Hematopoietic multipotent progenitor cell treated with erythropoietin and hydrocortisone succinate and interleukin-3 and kit ligand, for 8 days (in vitro differentiated cells): ENCODE data around the gene SLC29A3.

Source experiments
- DNase-seq: peaks from one replicate; pipeline ENCODE4 v3.0.0-alpha.2; 2015

SLC29A3 gene

DNA sequence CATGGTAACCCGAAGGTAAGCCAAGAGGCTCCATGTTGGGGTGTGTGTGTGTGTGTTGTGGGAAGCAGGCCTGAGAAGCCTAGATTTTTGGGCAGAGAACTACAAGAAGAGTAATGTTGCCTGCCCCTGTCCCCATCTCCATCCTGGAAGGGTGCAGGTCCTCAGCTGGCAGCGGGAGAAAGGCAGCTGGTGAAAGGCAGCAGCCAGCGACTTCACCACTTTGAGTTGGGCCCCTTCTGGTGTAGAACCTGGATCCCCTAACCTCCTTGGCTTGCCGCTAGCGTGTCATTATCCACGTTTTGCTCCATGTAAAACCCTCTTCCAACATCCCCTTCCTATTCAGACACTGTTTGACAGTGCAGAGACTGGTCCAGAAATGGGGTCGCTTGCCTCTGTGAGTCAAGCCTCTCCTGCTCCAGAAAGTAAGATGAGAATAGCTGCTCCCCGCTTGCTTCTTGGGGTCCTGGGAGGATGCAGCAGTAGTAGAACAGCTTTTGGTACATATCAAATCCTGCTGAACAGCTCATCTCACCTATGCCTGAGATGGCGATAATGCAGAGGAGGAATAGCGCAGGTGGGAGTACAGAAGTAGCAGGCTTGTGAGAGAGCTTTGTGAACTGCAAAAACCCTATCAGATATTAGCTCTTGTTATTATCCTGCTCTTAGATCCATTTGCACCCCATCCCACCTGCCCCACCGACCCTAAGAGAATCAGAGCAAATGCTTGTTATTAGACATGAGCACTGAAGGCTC is 55.6 kb downstream of the SLC29A3 start:
- no peak for DNase-seq

DNA sequence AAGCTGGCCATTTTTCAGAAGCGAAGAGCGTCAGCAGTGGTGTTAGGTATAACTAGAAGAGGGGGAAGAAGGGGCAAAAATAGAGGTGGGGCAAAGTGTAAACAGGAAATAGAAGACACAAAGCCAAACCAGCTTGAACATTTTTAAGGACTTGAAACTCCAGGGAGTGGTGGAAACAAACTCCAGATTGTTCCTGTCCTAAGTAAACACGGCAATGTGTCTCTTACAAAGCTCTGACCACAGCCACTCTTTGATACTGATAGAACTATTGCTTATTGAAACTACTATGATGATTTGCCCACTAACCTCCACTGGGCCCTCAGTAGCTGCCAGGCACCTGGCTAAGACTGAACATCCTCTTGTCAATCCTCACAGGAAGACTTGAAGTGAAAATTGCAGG is 56.9 kb downstream of the SLC29A3 start:
- DNase-seq = no peak

DNA sequence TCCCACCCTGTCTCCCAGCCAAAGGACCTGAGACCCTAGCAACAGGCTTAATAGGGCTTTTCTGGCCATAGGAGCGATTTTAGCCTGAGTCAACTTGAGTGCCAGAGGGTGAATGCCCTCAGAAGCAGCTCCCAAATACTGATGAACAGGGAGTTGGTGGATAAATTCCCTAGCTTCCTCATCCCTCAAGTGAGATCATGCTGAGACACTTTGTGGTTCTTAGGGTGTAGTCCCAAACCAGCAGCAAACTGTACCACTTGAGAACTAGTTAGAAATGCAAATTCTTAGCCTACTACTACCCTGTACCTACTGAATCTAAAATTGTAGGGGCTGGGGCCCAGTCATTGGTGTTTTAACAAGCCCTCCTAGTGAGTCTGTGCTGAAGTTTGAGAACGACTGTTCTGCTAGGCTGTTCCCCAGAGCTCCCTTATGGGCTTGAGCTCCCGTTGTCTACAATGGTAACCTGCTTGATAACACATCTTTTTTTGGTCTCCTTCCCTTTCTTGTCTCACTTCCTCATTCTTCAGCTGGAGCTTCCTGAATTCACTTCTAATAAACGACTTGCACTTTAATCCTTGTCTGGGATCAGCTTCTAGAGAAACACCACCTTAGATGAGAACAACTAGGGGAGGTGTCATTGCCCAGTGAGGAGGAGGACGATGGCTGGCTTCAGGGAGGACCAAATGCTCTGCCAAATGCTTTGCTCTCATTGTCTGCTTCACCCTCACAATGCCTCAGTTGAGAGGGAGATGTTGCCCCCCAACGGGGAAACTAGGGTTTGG is 59.5 kb downstream of the SLC29A3 start:
- peak; percentile 10 for DNase-seq

DNA sequence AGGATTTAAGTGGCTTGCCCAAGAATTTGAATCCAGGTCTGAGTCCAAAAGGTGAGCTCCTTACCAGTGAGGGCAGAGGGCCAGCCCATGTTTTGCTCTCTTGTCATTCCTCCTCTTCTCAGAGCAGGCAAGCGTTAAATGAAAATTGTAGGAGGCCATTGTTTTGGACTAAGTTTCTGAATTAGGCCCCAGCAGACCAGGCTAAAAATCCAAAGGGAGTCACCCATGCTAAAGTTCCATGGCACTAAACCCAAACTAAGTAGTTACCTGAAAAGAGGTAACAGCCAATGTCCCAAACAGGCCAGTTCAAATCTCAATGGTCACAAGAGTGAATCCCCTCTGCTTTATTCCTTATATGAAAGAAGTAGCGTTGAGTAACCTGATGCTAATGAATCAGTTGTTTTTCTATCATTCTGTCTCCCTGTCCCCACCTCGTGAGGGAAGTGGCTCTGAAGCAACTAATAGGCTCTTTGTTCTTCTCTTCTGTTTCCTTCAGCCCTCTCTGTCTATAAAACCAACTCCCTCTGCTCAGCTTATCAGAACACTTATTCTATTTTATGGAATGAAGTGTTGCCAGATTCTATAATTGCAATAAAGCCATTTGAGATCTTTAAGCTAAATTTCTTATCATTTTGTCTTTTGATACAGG is 60.2 kb downstream of the SLC29A3 start:
- no peak for DNase-seq

DNA sequence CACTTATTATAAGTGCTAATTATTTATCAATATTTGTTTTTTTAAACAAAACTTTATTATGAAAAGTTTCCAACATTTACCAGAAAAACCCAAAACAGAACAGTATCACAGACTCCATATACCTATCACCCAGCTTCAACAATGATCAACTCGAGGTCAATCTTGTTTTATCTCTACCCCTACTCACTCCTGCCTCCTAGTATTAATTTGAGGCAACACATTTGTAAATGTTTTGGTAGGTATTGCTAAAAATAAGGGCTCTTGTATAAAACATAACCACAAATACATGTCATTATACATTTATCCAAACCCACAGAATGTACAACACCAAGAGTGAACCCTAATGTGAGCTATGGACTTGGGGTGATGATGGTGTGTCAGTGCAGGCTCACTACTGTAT is 61.8 kb downstream of the SLC29A3 start:
- DNase-seq = no peak

DNA sequence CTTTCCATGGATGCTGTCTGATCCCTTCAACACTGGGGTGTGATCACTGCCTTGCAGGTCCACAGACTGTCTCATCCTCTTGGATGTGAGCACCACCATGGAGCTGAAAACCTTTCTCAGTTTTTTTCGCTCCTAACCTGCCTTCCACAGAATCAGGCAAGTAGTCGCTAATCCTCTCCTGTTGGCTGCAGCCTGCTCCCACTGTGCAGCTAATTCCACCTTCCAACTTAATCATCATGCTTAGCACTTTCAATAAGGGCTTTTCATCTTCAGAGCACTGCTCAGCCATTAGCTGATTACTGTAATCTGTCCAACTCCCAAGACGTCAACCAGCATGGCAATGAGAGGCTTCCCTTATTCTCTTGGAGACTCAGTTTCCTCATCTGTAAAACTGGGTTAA is 62.6 kb downstream of the SLC29A3 start:
- no peak for DNase-seq

DNA sequence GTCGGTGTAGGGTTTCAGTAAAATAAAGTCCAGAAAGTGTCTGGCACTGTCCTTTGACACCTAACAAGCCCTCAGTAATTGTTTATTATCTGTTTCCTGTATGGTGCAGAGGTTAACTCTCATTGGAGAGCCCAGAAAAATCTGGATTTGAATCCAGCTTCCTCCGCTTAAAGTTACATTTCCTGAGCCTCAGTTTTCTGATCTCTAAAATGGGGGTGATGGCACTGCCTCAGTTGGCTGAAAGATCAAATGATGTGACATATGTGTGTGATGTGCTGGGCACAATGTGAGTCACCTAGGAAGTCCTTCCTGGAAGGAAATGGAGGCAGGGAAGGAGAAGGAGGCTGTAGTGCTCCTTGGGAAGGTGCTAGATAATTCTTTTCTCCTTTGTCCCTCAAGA is 63.0 kb downstream of the SLC29A3 start:
- no peak for DNase-seq

DNA sequence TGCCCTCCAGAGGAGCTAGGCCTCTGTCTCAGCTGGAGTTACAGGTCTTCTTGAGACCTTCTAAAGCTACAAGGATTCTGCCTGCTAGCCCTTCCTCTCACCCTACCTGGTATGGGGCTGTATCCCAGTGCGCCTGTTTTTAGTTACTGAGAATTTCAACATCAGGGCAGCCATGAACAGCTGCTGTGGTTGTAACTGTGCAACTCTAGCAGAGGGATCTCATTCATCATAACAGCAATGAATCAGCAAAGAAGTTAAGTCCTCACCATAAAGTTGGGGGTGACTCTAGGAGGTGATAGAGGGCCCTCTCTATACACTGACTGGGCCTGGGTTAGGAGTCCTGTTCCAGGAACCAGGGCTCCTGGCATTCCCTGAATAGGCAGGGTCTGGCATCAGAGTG is 63.7 kb downstream of the SLC29A3 start:
- no peak for DNase-seq

DNA sequence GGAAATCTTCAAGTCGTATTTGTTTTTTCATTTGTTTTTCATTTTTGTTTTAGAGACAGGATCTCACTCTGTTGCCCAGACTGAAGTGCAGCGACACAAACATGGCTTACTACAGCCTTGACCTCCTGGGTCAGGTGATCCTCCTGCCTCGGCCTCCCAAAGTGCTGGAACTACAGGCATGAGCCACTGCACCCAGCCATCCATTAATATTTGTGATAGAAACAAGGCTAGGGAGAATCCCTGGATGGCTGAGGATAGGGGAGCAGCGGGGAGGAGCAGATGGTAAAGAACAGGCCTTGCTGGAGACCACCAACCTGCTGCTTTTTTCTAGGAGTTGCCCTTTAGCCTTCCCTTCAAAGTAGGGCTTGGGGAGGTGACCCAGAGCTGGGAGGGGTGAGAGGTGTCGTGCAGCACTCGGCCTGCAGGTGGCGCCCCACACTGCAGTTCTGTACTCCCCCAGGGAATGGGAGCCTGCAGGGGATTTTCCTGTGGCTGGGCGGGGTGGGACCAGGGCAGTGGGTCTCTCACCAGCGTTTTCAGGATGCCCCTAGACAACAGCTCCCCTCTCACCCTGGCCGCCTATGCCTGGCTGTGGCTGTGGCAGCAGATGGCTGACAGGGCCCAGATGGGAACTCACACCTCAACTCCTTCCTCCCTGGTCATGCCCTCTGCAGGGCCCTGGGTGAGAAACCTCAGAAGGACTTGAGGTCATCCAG is 65.1 kb downstream of the SLC29A3 start:
- DNase-seq = peak; percentile 52

DNA sequence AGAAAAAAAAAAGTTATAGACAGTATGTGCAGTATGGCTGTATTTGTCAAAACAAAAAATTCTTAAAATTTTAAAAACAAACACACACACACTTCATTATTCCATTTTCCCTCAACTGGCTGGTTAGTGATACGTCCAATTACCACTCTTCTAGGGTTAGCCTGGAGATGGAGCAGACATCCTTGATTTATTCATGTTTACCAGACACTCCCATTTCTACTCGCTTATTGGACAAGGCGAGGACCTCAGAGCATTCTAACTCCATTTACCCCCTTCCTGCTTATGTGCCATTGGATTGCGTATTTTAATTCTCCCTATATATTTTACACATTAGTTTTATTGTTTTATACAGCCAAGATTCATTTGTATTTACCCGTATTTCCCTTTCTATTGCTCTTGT is 69.1 kb downstream of the SLC29A3 start:
- DNase-seq = no peak

DNA sequence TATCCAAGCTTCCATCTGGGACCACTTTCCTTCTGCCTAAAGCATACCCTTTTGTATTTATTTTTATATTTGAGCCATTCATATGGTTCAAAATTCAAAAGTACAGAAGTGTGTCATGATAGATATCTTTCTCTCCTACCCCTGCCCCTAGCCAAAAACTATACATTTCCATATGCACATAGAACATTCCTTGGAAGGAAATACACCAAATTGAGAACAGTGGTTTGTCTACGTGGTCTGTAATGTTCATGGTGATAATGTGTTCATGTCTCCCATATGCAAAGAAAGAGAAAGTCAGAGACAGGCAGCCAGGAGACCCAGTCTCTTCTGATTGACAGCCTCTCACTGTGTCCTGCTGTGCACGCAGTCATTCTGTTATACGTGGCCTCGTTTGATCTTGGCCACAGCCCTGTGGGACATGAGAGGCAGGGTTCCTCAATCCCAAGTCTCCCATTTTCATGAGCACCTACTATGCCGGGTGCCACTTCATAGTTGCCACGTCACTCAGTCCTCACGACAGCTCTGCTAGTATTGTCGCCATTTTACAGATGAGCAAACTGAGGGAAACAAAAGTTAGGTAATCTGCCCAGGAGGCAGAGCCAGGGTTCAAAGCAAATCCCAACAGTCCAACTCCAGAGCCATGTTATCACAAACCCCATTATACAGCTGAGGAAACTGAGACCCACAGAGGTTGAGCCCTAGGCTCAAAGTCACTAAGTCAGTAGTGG is 69.7 kb downstream of the SLC29A3 start:
- no peak for DNase-seq

DNA sequence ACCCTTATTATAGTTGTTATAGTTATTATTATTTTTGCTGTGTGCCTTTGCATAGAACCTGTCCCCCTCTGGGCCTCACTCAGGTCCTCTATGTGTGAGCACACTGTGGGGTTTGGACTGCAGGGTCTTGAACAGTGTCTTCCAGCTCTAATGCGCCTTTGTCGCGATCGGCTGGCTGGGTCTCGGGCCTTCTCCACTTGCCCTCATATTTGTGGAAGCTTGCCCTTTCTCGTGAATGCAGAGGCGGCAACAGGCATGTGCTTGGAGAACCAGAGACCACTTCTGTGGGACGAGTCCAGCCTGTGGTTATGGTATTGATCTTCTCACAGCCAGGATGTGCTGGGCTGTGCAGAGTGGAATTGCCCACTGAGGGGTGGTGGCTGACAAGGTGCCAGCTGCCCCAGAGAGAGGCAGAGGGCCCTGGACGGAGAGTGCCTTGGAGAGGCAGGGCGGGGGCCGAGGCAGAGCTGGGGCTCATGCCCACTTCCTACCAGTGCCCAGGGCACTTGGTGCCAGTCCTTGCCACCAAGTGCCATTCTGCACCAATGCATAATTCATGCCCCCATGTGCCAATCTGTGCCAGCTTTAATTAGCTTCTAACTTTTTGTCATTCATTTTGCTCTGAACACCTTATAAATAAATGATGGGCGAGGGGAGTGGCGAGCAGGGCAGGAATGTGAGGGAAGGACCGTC is 70.9 kb downstream of the SLC29A3 start:
- DNase-seq = no peak

DNA sequence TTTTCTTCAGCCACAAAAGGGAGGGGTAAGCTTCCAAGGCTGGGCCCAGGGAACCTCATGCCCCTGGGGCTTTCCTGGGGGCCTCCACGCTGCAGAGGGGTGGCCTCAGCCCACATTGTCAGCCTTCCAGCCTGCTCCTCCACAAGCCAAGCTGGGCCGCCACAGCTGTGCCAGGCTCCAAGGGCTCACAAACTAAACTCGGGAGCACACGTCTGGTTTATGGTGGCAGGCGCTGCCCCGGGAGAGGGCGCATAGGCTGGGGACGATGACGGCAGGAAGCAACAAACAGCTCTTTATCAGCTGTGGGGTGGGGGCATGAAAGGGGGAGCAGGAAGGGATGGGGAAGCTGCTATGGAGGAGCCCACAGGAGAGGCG is 71.4 kb downstream of the SLC29A3 start:
- DNase-seq = no peak

DNA sequence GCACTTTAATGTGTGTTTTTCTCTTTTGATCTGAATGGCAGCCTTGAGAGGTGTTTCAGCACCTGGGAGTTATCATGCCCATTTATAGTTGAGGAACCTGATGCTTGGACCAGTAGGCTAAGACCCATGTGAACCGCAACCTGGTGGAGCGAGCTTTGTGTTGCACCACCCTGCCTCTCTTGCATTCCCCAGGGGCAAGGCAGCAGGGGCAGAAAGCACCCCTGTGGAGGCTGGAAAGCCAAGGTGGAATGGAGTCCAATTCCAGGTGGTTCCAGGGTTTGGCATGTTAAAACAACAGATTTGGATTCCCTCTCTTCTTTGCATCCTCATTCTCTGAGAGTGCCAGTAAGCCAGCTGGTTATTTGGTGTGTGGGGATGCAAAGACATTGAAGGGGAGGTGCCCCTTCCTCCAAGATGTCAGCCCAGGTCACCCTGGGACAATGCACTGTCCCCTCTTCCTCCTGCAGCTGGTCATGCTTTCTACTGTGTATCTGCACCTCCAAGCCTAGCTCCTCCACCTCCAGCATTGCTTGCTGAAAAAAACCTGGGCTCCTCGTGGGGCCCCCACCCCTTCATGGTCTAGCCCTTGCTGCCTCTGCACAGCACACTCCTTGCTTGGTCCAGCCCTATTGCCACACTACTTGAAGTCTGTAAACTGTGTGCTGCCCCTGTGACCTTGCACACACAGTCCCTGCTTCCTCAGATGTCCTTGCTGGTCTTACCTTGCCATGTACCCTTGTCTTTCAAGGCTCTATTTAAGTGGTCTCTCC is 72.0 kb downstream of the SLC29A3 start:
- no peak for DNase-seq

DNA sequence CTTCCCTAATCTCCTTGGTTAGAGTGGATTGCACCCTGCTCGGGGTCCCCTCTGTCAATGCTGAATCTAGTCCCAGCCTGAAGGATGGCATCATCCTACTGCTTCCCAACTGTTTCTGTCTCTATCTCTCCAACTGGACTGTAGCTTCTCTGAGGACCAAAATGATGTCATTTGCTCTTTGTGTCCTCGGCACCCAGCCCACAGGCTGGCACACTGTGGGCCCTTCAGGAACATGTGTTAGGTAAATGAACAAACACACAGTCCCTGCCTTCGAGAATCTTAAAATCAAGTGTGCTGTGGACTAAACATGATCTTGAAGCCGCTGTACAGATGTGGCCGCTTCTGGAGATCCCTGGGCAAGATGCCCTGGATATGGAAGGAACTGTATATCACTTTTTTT is 72.6 kb downstream of the SLC29A3 start:
- DNase-seq = no peak

DNA sequence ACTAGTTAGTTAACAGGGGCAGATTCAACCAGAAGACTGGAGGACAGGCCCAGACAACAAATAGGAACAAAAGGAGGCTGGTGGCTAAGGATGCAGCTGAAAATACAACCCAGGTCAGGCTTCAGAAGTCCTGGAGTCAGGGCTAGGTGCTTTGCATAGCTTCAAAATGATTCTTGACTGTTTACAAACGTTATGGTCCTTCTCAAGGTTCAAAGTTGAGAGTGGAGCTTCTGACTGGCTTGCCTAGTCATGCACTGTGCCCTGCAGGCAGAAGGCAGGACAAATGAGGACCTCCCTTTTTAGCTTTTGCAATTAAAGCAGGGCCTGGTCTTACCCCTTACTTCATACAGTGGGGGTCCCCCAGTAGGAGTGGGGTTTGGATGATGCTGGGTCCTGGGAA is 73.2 kb downstream of the SLC29A3 start:
- DNase-seq = no peak

DNA sequence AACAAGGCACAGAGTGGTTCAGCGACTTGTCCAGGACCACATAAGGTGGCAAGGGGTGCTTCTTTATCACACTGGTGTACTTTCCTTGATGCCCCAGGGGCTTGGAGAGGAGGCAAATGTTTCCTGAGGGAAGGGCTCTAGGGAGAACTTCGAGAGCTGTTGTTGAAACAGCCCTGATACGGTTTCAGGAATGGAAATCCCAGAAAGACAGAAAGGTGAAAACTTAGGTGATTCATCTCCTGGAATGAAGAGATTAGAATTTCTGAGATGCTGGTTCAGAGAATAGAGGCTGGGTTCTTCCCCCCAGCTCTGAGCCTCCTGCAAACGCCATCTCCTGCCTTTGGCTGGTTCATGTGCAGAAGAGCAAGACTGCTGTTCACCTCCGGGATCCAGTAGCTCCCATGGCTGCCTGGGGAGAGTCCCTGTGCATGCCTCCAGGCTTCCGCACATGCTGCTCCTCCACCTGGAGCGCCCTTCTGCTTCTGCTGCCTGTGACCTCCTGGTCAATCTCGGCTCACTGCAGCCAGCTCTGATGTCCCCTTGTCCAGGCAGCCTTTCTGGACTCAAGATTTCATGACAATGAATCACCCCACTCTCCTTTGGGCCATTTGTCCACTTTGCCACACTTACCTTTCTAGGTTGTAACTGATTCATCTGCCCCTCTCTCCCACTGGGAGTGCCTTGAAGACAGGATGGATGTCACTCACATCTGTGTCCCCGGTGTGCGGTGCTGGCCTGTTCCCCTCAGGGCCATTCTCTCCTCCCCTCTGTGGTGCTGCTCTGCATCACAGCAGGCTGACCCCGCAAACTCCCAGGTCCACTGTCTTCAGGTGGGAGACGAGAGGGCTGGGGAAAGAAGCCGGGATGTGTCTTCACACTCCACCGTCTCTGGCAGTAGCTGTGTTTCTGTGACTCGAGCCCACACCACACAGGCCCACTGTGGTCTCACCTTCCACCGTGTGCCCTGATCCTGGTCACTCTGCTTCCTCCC is 74.0 kb downstream of the SLC29A3 start:
- no peak for DNase-seq

DNA sequence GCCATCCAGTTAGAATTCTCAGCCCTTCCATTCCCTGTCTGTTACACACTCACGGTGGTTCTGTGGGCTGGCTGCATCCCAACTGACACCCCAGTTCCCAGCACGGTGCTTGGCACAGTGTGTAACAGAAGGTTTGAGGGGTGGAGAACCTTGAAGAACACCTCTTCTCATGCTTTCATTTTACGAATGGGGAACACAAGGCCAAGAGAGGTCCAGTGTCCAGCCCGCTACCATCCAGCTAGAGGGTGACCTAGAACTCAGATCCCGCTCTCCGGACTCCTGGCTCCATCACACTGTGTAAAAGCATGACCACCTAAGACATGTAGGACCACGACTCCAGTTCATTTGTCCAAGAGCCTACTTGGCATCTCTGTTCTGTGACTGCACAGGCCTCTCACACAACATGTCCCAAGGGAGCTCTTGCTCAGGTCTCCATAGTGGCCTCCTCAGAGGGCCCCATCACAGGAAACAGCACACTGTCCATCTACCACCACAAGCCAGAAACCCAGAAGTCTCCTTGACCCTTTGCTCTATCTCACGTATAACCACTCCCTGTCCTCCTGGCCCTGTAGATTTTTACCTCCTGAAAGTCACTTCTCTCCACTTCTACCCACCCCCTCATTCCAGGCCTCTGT is 74.9 kb downstream of the SLC29A3 start:
- DNase-seq = no peak

DNA sequence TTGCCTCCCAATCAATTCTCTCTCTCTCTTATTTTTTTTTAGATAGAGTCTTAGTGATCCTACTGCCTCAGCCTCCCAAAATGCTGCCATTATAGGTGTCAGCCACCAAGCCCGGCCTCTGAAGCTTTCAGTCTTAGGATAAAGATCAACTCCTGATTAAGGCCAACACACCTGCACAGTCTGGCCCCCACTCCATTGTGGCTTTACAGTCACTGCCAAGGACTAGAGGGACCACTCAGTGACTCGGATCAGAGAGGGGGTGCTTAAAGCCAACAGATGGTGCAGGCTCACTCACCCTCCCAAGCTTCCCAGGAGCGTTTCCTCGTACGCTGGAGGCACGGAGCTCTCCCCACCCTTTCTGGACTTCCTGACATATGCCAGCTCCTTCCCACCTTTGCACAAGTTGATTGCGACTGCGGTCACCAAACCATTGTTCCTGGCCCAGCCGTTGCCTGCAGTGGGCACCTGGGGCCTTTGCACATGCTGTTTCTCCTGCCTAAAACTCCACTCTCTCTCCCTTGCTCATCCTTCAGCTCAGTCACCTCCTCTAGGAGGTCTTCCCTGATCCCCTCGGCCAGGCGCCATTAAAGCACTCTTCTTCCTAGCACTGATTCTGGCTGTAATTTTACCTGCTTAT is 76.0 kb downstream of the SLC29A3 start:
- no peak for DNase-seq
